Lower leg skin (tissue), 3 donors: Measurements from ENCODE around the gene AGT.

ENCODE experiments used
- POLR2A ChIP-seq, 2 donors: fragments of 450-650 bp; IDR thresholded peaks; one replicate each; pipeline ENCODE4 v1.6.1; 2016 to 2017; ENCODE audit warnings: antibody characterized with exemption in 2 of 2, mild to moderate bottlenecking in 1 of 2, moderate library complexity in 1 of 2
- TF ChIP-seq, protein P1 (sequence below), 3 donors: fragments of 450-650 bp; IDR thresholded peaks; one replicate each; pipeline ENCODE4 v1.5.1; 2016; ENCODE audit warnings: antibody characterized with exemption in 3 of 3, mild to moderate bottlenecking in 3 of 3, moderate library complexity in 2 of 3

DNA sequence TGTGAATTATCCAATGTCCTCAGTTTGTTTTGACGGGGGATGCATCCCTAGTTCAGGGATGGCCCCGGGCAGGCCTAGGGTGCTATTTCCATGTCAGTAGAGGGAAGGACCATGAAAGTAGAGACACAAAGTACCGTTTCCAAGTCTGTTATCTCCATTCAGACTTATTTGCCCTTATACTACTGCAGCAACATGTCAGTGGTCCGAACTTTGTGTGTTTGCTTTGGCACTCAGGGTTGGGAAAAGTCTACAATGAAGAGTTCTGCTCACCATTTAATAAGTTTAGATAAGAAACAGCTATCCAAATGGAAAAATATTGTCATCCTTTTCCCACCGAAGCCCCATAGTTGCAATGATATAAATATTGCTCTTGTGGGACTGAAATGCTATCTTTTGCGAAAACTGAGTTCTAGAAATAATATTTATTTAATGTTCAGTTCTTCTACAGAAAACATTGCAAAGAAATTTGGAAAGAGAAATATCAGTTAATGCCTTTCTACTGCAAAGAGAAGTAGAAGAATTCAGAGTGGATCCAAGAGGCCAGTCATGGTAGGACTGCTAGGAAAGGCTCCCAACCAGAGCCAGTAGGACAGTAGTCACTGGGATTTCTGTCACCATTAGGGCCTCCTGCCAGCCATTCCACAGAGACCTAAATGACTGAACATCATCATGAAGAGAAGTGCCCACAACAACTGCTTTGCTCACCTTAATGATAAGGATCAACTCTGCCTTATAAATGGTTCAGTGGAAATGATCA is 11.5 kb upstream of the AGT start:
- TF ChIP-seq, protein P1, sequence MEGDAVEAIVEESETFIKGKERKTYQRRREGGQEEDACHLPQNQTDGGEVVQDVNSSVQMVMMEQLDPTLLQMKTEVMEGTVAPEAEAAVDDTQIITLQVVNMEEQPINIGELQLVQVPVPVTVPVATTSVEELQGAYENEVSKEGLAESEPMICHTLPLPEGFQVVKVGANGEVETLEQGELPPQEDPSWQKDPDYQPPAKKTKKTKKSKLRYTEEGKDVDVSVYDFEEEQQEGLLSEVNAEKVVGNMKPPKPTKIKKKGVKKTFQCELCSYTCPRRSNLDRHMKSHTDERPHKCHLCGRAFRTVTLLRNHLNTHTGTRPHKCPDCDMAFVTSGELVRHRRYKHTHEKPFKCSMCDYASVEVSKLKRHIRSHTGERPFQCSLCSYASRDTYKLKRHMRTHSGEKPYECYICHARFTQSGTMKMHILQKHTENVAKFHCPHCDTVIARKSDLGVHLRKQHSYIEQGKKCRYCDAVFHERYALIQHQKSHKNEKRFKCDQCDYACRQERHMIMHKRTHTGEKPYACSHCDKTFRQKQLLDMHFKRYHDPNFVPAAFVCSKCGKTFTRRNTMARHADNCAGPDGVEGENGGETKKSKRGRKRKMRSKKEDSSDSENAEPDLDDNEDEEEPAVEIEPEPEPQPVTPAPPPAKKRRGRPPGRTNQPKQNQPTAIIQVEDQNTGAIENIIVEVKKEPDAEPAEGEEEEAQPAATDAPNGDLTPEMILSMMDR (IDR thresholded peaks at IDR 0.05), result no peak
- TF ChIP-seq POLR2A (IDR thresholded peaks at IDR 0.05), result no peak
